WTC11 (cell line): ENCODE data around the gene ATRIP. TPM values are rescaled to one million over a fixed set of nuclear protein-coding genes. Genes with fewer than 3 reads are reported as not detected.

Experiments used
- AFF4 ChIP-seq: sonication (generic); formaldehyde crosslinking; IDR thresholded peaks from 2 replicates; pipeline ENCODE4 v1.8.1; 2023; ENCODE audit warnings: mild to moderate bottlenecking, missing genetic modification reagents, borderline replicate concordance
- AR ChIP-seq: fragments of 250-450 bp; sonication (Bioruptor Pico); IDR thresholded peaks from 2 replicates; pipeline ENCODE4 v1.9.0; 2021; ENCODE audit warnings: mild to moderate bottlenecking
- ATF1 ChIP-seq: sonication (generic); formaldehyde crosslinking; IDR thresholded peaks from 2 replicates; pipeline ENCODE4 v1.8.1; 2023; ENCODE audit warnings: mild to moderate bottlenecking, moderate library complexity, missing genetic modification reagents
- CTCF ChIP-seq: fragments of 200-600 bp; IDR thresholded peaks from 2 replicates; pipeline ENCODE4 v1.8.0; 2022; ENCODE audit warnings: antibody characterized with exemption
- E2F1 ChIP-seq: sonication (generic); formaldehyde crosslinking; IDR thresholded peaks from 2 replicates; pipeline ENCODE4 v1.8.0; 2022; ENCODE audit warnings: mild to moderate bottlenecking, missing genetic modification reagents
- E2F4 ChIP-seq: sonication (generic); formaldehyde crosslinking; IDR thresholded peaks from 2 replicates; pipeline ENCODE4 v1.8.1; 2022; ENCODE audit warnings: low read depth, mild to moderate bottlenecking, moderate library complexity, missing genetic modification reagents, borderline replicate concordance
- EMX1 ChIP-seq: fragments of 250-450 bp; sonication (Bioruptor Pico); IDR thresholded peaks from 2 replicates; pipeline ENCODE4 v1.8.0; 2021; ENCODE audit warnings: mild to moderate bottlenecking
- ETV6 ChIP-seq: sonication (generic); formaldehyde crosslinking; IDR thresholded peaks from 2 replicates; pipeline ENCODE4 v1.8.1; 2022; ENCODE audit warnings: mild to moderate bottlenecking, missing genetic modification reagents
- FOXJ3 ChIP-seq: sonication (generic); formaldehyde crosslinking; IDR thresholded peaks from 2 replicates; pipeline ENCODE4 v1.9.0; 2021; ENCODE audit warnings: missing genetic modification reagents, mild to moderate bottlenecking, borderline replicate concordance
- FOXK1 ChIP-seq: sonication (generic); formaldehyde crosslinking; IDR thresholded peaks from 2 replicates; pipeline ENCODE4 v1.8.0; 2022; ENCODE audit warnings: mild to moderate bottlenecking, moderate library complexity, missing genetic modification reagents
- FOXP1 ChIP-seq: sonication (generic); formaldehyde crosslinking; IDR thresholded peaks from 2 replicates; pipeline ENCODE4 v1.8.0; 2022; ENCODE audit warnings: missing genetic modification reagents, mild to moderate bottlenecking, moderate library complexity, borderline replicate concordance
- GTF2I ChIP-seq: fragments of 250-450 bp; sonication (Bioruptor Pico); conservative IDR thresholded peaks from 2 replicates; pipeline ENCODE4 v1.4.0; 2021; ENCODE audit warnings: mild to moderate bottlenecking
- HMGA2 ChIP-seq: fragments of 250-450 bp; sonication (Bioruptor Pico); IDR thresholded peaks from 2 replicates; pipeline ENCODE4 v1.4.0; 2021; ENCODE audit warnings: mild to moderate bottlenecking, moderate library complexity
- OVOL2 ChIP-seq: fragments of 250-450 bp; sonication (Bioruptor Pico); IDR thresholded peaks from 2 replicates; pipeline ENCODE4 v1.9.0; 2021; ENCODE audit warnings: mild to moderate bottlenecking, borderline replicate concordance
- RORB ChIP-seq: fragments of 250-450 bp; sonication (Bioruptor Pico); IDR thresholded peaks from 2 replicates; pipeline ENCODE4 v1.9.0; 2021; ENCODE audit warnings: mild to moderate bottlenecking
- SMAD4 ChIP-seq: sonication (generic); formaldehyde crosslinking; IDR thresholded peaks from 2 replicates; pipeline ENCODE4 v1.8.0; 2022; ENCODE audit warnings: mild to moderate bottlenecking, missing genetic modification reagents
- SOX15 ChIP-seq: fragments of 250-450 bp; sonication (Bioruptor Pico); IDR thresholded peaks from 2 replicates; pipeline ENCODE4 v1.9.0; 2021; ENCODE audit warnings: mild to moderate bottlenecking
- TCF7 ChIP-seq: sonication (generic); formaldehyde crosslinking; IDR thresholded peaks from 2 replicates; pipeline ENCODE4 v1.8.0; 2022; ENCODE audit warnings: mild to moderate bottlenecking, low read depth, missing genetic modification reagents, moderate library complexity
- ZBTB21 ChIP-seq: sonication (generic); formaldehyde crosslinking; IDR thresholded peaks from 2 replicates; pipeline ENCODE4 v1.8.1; 2023; ENCODE audit warnings: mild to moderate bottlenecking, missing genetic modification reagents, borderline replicate concordance
- ZNF138 ChIP-seq: sonication (generic); formaldehyde crosslinking; conservative IDR thresholded peaks from 2 replicates; pipeline ENCODE4 v1.8.1; 2022; ENCODE audit warnings: mild to moderate bottlenecking, moderate library complexity, missing genetic modification reagents
- ZNF219 ChIP-seq: sonication (generic); formaldehyde crosslinking; IDR thresholded peaks from 2 replicates; pipeline ENCODE4 v1.8.0; 2023; ENCODE audit warnings: missing genetic modification reagents, mild to moderate bottlenecking, borderline replicate concordance
- ZNF232 ChIP-seq: sonication (generic); formaldehyde crosslinking; IDR thresholded peaks from 2 replicates; pipeline ENCODE4 v1.8.0; 2022; ENCODE audit warnings: mild to moderate bottlenecking, missing genetic modification reagents
- ZNF263 ChIP-seq: sonication (generic); formaldehyde crosslinking; IDR thresholded peaks from 2 replicates; pipeline ENCODE4 v1.8.1; 2022; ENCODE audit warnings: low read depth, mild to moderate bottlenecking, moderate library complexity, missing genetic modification reagents
- total RNA-seq: library from RNA; stranded (reverse); gene quantifications from 3 replicates; pipeline ENCODE4 v1.2.3, GENCODE V29; 2021

Gene ATRIP
- total RNA-seq, 1 experiment from 2014 or later: 18.2 TPM

GRCh38 chr3:48439820-48440589 lies 6.5 kb upstream of the ATRIP start, which contains the start of the genes CCDC51 and TMA7 (continued):
- TF ChIP-seq FOXK1 (peak; percentile 96), SOX15 (no peak), OVOL2 (CRISPR knock-in tag) (no peak), E2F1 (CRISPR knock-in tag) (0 out of 2 replicates have a peak, but pooled peaks have one; percentile 24), ZBTB21 (peak; percentile 82; the same call in 1 of the 2 replicates), ZNF219 (CRISPR knock-in tag) (no peak), TCF7 (no peak), ATF1 (CRISPR knock-in tag) (peak; percentile 92), GTF2I (CRISPR knock-in tag) (no peak), ETV6 (CRISPR knock-in tag) (no peak), HMGA2 (no peak), E2F4 (CRISPR knock-in tag) (no peak), ZNF232 (CRISPR knock-in tag) (peak; percentile 95), ZNF138 (no peak), FOXJ3 (CRISPR knock-in tag) (no peak), AFF4 (CRISPR knock-in tag) (no peak), AR (CRISPR knock-in tag) (no peak), SMAD4 (CRISPR knock-in tag) (no peak), CTCF (no peak), EMX1 (no peak), ZNF263 (CRISPR knock-in tag) (no peak), RORB (CRISPR knock-in tag) (no peak), FOXP1 (peak; percentile 88; the same call in 1 of the 2 replicates)
